Measurements from ENCODE around the gene NKX1-2. TPM values are rescaled to one million over a fixed set of nuclear protein-coding genes. Genes with fewer than 3 reads are reported as not detected.

The NKX1-2 gene
- total RNA-seq, 1 experiment from 2014 or later: 3.4 TPM

DNA sequence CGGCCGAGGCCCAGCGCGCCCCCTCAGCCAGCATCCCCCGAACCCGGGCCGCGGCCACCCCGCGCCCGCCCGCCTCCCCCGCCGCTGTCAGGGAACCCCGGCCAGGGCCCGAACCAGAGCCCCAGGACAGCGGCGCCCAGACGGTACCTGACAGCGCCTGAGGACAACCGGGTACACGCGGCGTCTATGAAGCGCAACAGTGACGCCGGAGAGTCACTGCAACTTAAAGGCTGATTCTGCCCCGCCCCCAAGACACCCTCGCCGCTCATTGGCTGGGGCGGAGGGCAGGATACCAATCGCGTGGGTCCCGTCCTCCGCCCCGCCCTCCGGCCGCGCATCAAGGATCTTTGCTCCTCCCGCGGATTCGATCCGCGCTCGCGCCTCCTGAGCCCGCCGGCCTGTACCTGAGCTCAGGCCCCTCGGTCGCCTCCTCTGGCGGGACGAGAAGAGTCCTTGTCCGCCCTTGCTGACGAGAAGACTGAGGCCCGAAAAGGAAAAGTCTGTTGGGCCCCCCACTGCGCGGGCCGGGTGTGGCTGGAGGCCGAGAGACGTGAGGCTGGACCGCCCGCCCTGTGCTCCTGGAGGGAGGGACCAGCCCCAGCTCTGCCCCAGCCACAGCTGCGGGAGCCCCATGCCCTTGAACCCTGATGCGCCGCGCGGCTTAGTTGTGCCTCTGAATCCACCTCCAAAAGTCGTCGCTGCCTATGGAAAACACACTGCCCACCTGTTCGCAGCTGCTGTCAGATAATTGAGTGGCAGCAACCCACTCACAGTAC is 30.9 kb downstream of the NKX1-2 start, which contains the start of gene OAT:
OAT (minus strand) TSS at position 198 of the 776 bp plus-strand sequence. CDS start 6,752 bp downstream, outside the sequence.
- Histone ChIP-seq H3K4me1 (ENCODE audit: control insufficient read depth in 1 of 2, insufficient read depth in 2 of 2, low read length in 2 of 2) (peaks cover 10 to 15% of the 10 kb centered on the region in 2 experiments), H3K27ac (ENCODE audit: low read depth, low read length) (peak within 1 kb of the TSS; percentile 37)
- no peak for TF ChIP-seq ELF1 (IDR thresholded peaks at IDR 0.05; ENCODE audit: borderline replicate concordance, low read depth)
- TF ChIP-seq MAX (IDR thresholded peaks at IDR 0.05): peak; percentile 79
- TF ChIP-seq YY1 (IDR thresholded peaks at IDR 0.05; ENCODE audit: extremely low read depth, insufficient replicate concordance, low read depth, low read length): peak; percentile 27
- peak; percentile 89 for TF ChIP-seq SP1 (IDR thresholded peaks at IDR 0.05; ENCODE audit: low read depth)
- TF ChIP-seq SIN3A (IDR thresholded peaks at IDR 0.05; ENCODE audit: low read depth): peak; percentile 89
- peak; percentile 67; the same call in 1 of the 2 replicates for TF ChIP-seq ZFX (IDR thresholded peaks at IDR 0.05)
- no peak for TF ChIP-seq RAD21 (IDR thresholded peaks at IDR 0.05; ENCODE audit: low read depth)
- peak; percentile 81 for TF ChIP-seq TCF7L2 (IDR thresholded peaks at IDR 0.05; ENCODE audit: borderline replicate concordance, extremely low read depth, insufficient read depth, insufficient read length)
- TF ChIP-seq, protein P1, sequence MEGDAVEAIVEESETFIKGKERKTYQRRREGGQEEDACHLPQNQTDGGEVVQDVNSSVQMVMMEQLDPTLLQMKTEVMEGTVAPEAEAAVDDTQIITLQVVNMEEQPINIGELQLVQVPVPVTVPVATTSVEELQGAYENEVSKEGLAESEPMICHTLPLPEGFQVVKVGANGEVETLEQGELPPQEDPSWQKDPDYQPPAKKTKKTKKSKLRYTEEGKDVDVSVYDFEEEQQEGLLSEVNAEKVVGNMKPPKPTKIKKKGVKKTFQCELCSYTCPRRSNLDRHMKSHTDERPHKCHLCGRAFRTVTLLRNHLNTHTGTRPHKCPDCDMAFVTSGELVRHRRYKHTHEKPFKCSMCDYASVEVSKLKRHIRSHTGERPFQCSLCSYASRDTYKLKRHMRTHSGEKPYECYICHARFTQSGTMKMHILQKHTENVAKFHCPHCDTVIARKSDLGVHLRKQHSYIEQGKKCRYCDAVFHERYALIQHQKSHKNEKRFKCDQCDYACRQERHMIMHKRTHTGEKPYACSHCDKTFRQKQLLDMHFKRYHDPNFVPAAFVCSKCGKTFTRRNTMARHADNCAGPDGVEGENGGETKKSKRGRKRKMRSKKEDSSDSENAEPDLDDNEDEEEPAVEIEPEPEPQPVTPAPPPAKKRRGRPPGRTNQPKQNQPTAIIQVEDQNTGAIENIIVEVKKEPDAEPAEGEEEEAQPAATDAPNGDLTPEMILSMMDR (IDR thresholded peaks at IDR 0.05 in 2 of 3, conservative IDR thresholded peaks at IDR 0.05 in 1 of 3; ENCODE audit: borderline replicate concordance in 1 of 3, insufficient read depth in 1 of 3, low read depth in 2 of 3, low read length in 2 of 3): peak in 1 of 3 experiments; percentile 45; a peak in 3 of 6 replicates
- TF ChIP-seq REST (IDR thresholded peaks at IDR 0.05; ENCODE audit: low read depth): no peak
- no peak for TF ChIP-seq CBX3 (IDR thresholded peaks at IDR 0.05; ENCODE audit: low read depth)
- peak; percentile 99 for TF ChIP-seq POLR2A (IDR thresholded peaks at IDR 0.05; ENCODE audit: borderline replicate concordance, extremely low read depth, insufficient read depth, insufficient read length)
- TF ChIP-seq POLR2AphosphoS5 (IDR thresholded peaks at IDR 0.05; ENCODE audit: low read depth, low read length): peak; percentile 100
- peak; percentile 32 for TF ChIP-seq ZBTB33 (IDR thresholded peaks at IDR 0.05; ENCODE audit: extremely low read depth, insufficient replicate concordance, low read length)

More for the DNA sequence above, 30.9 kb downstream of the NKX1-2 start, which contains the start of gene OAT:
- Histone ChIP-seq H3K9me2 (ENCODE audit: insufficient read depth) (no peaks in the 10 kb centered on the region), H3K36me3 (ENCODE audit: control insufficient read depth in 1 of 2, insufficient read depth in 2 of 2, low read length in 2 of 2) (no peaks in the 10 kb centered on the region), H3K27me3 (ENCODE audit: insufficient read depth, low read length) (no peaks in the 10 kb centered on the region), H3K4me2 (ENCODE audit: low read length) (peak within 1 kb of the TSS; percentile 80), H2AFZ (ENCODE audit: low read depth, low read length, poor library complexity, severe bottlenecking) (peak within 1 kb of the TSS; percentile 92), H3K79me2 (ENCODE audit: insufficient read depth, low read length) (peaks cover 45% of the 10 kb centered on the region), H3K4me3 (replicated peaks in 1 of 2; ENCODE audit: low read depth in 1 of 2, low read length in 2 of 2) (peak within 1 kb of the TSS; percentile 54 to 74), H3K9me3 (ENCODE audit: control insufficient read depth in 1 of 2, insufficient read depth in 1 of 2, low read depth in 1 of 2, low read length in 2 of 2) (no peaks in the 10 kb centered on the region), H3K9ac (ENCODE audit: low read length) (peak within 1 kb of the TSS; percentile 69), H4K20me1 (ENCODE audit: insufficient read depth) (0 out of 2 replicates have a peak, but pooled peaks cover 5% of the 10 kb centered on the region)
- ATAC-seq (peak; percentile 94), DNase-seq (ENCODE audit: low read depth, low spot score) (peak; percentile 96)
- intact Hi-C loops (cut with micrococcal nuclease): loop anchor here (5.0 kb wide), 1 partner anchor 323 kb away; the partner anchor contains the start of gene FAM53B
- POLR2A ChIA-PET: interaction anchor here (0.7 to 2.7 kb wide), 21 partner anchors 9 to 1770 kb away, joined by 3 to 17 read pairs (median 3); partner anchors contain the start of gene LHPP
- TSS peak; percentile 70 for BruUV-seq (replicated peaks)
- RAD21 ChIA-PET (ENCODE audit: low non-redundant PET in 1 of 2, low total read pairs in 2 of 2, uncharacterized antibody in 2 of 2, unreplicated experiment in 2 of 2): interaction anchor here in 1 of 2 experiments (0.7 to 1.2 kb wide), 2 partner anchors 20 to 315 kb away, joined by 4 read pairs; no protein-coding TSS in a partner anchor
- CTCF ChIA-PET: interaction anchor here (0.6 to 4.1 kb wide), 6 partner anchors 15 to 424 kb away, joined by 3 to 23 read pairs (median 4); partner anchors contain the start of gene LHPP
